Activated B cell treated with CpG ODN at 0.5 μM for 24 hours (primary cell): ENCODE data around the gene ZNF532. TPM values are rescaled to one million over a fixed set of nuclear protein-coding genes. Genes with fewer than 3 reads are reported as not detected.
"Not testable (repeated sequence)": the region's sequence is repeated elsewhere in the genome, so short reads cannot be mapped to it uniquely, and the experiment has no call there.

Source experiments
- ATAC-seq: fragments of 200-7000 bp; cut with Tn5 transposase; one replicate; pipeline ENCODE4 v1.10.0; 2021; ENCODE audit warnings: low read depth, mild to moderate bottlenecking, moderate library complexity
- CTCF ChIA-PET: fragments of 350-600 bp; sonication (Branson Sonifier 250); formaldehyde crosslinking; loops from one replicate; lab custom pipeline; 2021; ENCODE audit warnings: antibody characterized with exemption; lab: Charles Lee
- POLR2A ChIA-PET: fragments of 350-600 bp; sonication (Branson Sonifier 250); formaldehyde crosslinking; loops from one replicate; lab custom pipeline; 2021; ENCODE audit warnings: antibody characterized with exemption; lab: Charles Lee
- DNase-seq: peaks from one replicate; pipeline ENCODE4 v3.0.0; 2022
- H3K27ac Mint-ChIP-seq: one replicate; pipeline ENCODE4 v1.8.0; 2020; ENCODE audit warnings: mixed read lengths
- H3K27me3 Mint-ChIP-seq: one replicate; pipeline ENCODE4 v1.8.0; 2021; ENCODE audit warnings: mixed read lengths
- H3K36me3 Mint-ChIP-seq: one replicate; pipeline ENCODE4 v1.8.0; 2021; ENCODE audit warnings: low read depth, mixed read lengths
- H3K4me1 Mint-ChIP-seq: one replicate; pipeline ENCODE4 v1.8.0; 2021; ENCODE audit warnings: mixed read lengths
- H3K4me3 Mint-ChIP-seq: one replicate; pipeline ENCODE4 v1.8.0; 2020; ENCODE audit warnings: mild to moderate bottlenecking, mixed read lengths
- H3K9me3 Mint-ChIP-seq: one replicate; pipeline ENCODE4 v1.8.0; 2020; ENCODE audit warnings: mixed read lengths
- CTCF ChIP-seq: fragments of 200-600 bp; IDR thresholded peaks from one replicate; pipeline ENCODE4 v1.8.0; 2022; ENCODE audit warnings: antibody characterized with exemption, mild to moderate bottlenecking
- intact Hi-C: fragments of 100-400 bp; cut with micrococcal nuclease; formaldehyde crosslinking; loops from one replicate; pipeline ENCODE4 v1.15.1; 2024
- total RNA-seq: library from RNA; stranded (reverse); gene quantifications from 2 replicates; pipeline ENCODE4 v1.2.3, GENCODE V29; 2022

ZNF532 gene
- total RNA-seq, 1 donor from 2014 or later, result 106 TPM

GRCh38 chr18:58823412-58823811 is 41.3 kb upstream of the ZNF532 start:
- H3K27me3 Mint-ChIP-seq, result peaks cover 4% of the 10 kb centered on the region
- no peaks in the 10 kb centered on the region for H3K36me3 Mint-ChIP-seq
- CTCF ChIA-PET, result no interaction called here

DNA sequence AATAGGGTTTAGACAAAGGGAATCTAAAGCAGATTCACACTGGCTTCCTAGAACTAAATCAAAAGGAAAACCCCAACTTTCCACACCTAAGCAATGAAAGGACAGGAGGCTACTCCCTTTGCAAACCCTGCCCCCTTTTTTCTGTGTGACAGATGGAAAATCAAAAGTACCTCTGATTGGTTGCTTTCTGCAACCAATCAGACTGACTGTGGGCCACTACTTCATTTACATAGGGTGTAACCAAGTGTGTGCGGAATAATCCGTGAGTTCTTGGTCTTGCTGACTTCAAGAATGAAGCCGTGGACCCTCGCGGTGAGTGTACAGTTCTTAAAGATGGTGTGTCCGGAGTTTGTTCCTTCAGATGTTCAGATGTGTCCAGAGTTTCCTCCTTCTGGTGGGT is 37.8 kb upstream of the ZNF532 start:
- CTCF ChIA-PET, H3K4me1 Mint-ChIP-seq, H3K36me3 Mint-ChIP-seq: not testable (repeated sequence)

More at GRCh38 chr18:58823412-58823811, 41.3 kb upstream of the ZNF532 start:
- no peak overlapping the region for H3K27ac Mint-ChIP-seq
- H3K4me1 Mint-ChIP-seq, result no peaks in the 10 kb centered on the region
- no peak for ATAC-seq
- TF ChIP-seq CTCF, result no peak
- peaks cover 3% of the 10 kb centered on the region for H3K9me3 Mint-ChIP-seq
- POLR2A ChIA-PET, result no interaction called here
- H3K4me3 Mint-ChIP-seq, result no peak overlapping the region
- DNase-seq, result no peak
- intact Hi-C loops, result no loop called here

DNA sequence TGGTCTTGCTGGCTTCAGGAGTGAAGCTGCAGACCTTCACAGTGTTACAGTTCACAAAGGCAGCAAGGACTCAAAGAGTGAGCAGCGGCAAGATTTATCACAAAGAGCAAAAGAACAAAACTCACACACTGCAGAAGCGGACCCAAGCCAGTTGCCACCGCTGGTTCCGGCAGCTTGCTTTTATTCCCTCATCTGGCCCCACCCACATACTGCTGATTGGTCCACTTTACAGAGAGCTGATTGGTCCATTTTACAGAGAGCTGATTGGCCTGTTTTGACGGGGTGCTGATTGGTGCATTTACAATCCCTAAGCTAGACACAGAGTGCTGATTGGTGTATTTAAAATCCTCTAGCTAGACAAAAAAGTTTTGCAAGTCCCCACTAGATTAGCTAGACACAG is 37.2 kb upstream of the ZNF532 start:
- Mint-ChIP-seq H3K4me1 (no peaks in the 10 kb centered on the region), H3K36me3 (no peaks in the 10 kb centered on the region), H3K4me3 (no peak overlapping the region), H3K27me3 (peaks cover 2% of the 10 kb centered on the region), H3K9me3 (peaks cover 3% of the 10 kb centered on the region), H3K27ac (no peak overlapping the region)
- DNase-seq (no peak), ATAC-seq (no peak)
- CTCF ChIA-PET, result no interaction called here
- no peak for TF ChIP-seq CTCF
- intact Hi-C loops, result no loop called here
- POLR2A ChIA-PET, result no interaction called here

More for the DNA sequence above, 37.8 kb upstream of the ZNF532 start:
- DNase-seq, H3K9me3 Mint-ChIP-seq, POLR2A ChIA-PET, H3K27ac Mint-ChIP-seq, H3K4me3 Mint-ChIP-seq, intact Hi-C loops, H3K27me3 Mint-ChIP-seq, ATAC-seq: not testable (repeated sequence)

DNA sequence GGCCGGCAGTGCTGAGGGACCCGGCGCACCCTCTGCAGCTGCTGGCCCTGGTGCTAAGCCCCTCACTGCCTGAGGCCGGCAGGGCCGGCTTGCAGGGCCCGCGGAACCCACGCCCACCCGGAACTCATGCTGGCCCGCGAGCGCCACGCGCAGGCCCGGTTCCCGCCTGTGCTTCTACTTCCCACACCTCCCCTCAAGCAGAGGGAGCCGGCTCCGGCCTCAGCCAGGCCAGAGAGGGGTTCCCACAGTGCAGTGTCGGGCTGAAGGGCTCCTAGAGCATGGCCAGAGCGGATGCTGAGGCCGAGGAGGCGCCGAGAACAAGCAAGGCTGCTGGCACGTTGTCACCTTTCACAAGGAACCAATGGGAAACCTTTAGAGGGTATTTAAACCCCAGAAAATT is 36.8 kb upstream of the ZNF532 start:
- TF ChIP-seq CTCF, result no peak
- intact Hi-C loops, result no loop called here
- ChIA-PET CTCF (no interaction called here), POLR2A (no interaction called here)
- Mint-ChIP-seq H3K27ac (no peak overlapping the region), H3K9me3 (peaks cover 3% of the 10 kb centered on the region), H3K27me3 (peaks cover 2% of the 10 kb centered on the region), H3K36me3 (no peaks in the 10 kb centered on the region), H3K4me3 (no peak overlapping the region), H3K4me1 (no peaks in the 10 kb centered on the region)
- no peak for DNase-seq
- ATAC-seq, result no peak

GRCh38 chr18:58828399-58829121 is 36.1 kb upstream of the ZNF532 start:
- POLR2A ChIA-PET, result interaction anchor here (1.1 kb wide), 1 partner anchor 19 kb away, joined by 3 read pairs; no protein-coding TSS in a partner anchor
- TF ChIP-seq CTCF, result no peak
- intact Hi-C loops, result no loop called here
- CTCF ChIA-PET, result no interaction called here
- Mint-ChIP-seq H3K9me3 (peaks cover 3% of the 10 kb centered on the region), H3K27me3 (peaks cover 2% of the 10 kb centered on the region), H3K4me3 (no peak overlapping the region), H3K36me3 (no peaks in the 10 kb centered on the region), H3K4me1 (no peaks in the 10 kb centered on the region), H3K27ac (no peak overlapping the region)
- ATAC-seq, result no peak
- no peak for DNase-seq
